Fibroblast of lung (primary cell): ENCODE results near the gene CDYL. TPM values are rescaled to one million over a fixed set of nuclear protein-coding genes. Genes with fewer than 3 reads are reported as not detected.

Experiments used
- DNase-seq, 2 donors: peaks; one replicate each; pipeline versions ENCODE4 v3.0.0 to v3.0.0-alpha.2; 2010; ENCODE audit warnings: low read depth in 2 of 2
- H2AFZ ChIP-seq: 2 replicates; pipeline ENCODE4 v1.5.1; 2012; ENCODE audit warnings: low read length, control low read depth, inconsistent platforms
- H3K27ac ChIP-seq: 2 replicates; pipeline ENCODE4 v1.5.1; 2011; ENCODE audit warnings: low read length, control low read depth; ENCODE audit not compliant: insufficient read depth
- H3K27me3 ChIP-seq: 2 replicates; pipeline ENCODE4 v1.5.1; 2011; ENCODE audit warnings: mild to moderate bottlenecking, low read length; ENCODE audit not compliant: control insufficient read depth, insufficient read depth
- H3K36me3 ChIP-seq: 2 replicates; pipeline ENCODE4 v1.5.1; 2011; ENCODE audit warnings: low read length; ENCODE audit not compliant: control insufficient read depth, insufficient read depth
- H3K4me1 ChIP-seq: 2 replicates; pipeline ENCODE4 v1.5.1; 2011; ENCODE audit warnings: low read length; ENCODE audit not compliant: control insufficient read depth, insufficient read depth; ENCODE audit errors: extremely low read depth
- H3K4me2 ChIP-seq: 2 replicates; pipeline ENCODE4 v1.5.1; 2011; ENCODE audit warnings: low read length, control low read depth; ENCODE audit not compliant: insufficient read depth; ENCODE audit errors: extremely low read depth
- H3K4me3 ChIP-seq, 4 experiments: fragments of 200-600 bp in 1 of 4; sonication (generic) in 1 of 4; replicated peaks in 1 of 4; 2 replicates each; pipeline ENCODE4 v1.5.1; 2011 to 2016; ENCODE audit warnings: low read length in 4 of 4, low read depth in 3 of 4, mild to moderate bottlenecking in 3 of 4, control low read depth in 2 of 4, inconsistent platforms in 1 of 4, mixed read lengths in 1 of 4; ENCODE audit not compliant: insufficient read depth in 1 of 4; ENCODE audit errors: control extremely low read depth in 1 of 4
- H3K79me2 ChIP-seq: 2 replicates; pipeline ENCODE4 v1.5.1; 2012; ENCODE audit warnings: mild to moderate bottlenecking, low read length, inconsistent platforms; ENCODE audit not compliant: control insufficient read depth, insufficient read depth
- H3K9ac ChIP-seq: 2 replicates; pipeline ENCODE4 v1.5.1; 2011; ENCODE audit warnings: mild to moderate bottlenecking, low read length, control low read depth; ENCODE audit not compliant: insufficient read depth
- H3K9me3 ChIP-seq: 2 replicates; pipeline ENCODE4 v1.5.1; 2012; ENCODE audit warnings: low read depth, low read length; ENCODE audit not compliant: control insufficient read depth, insufficient read depth
- H4K20me1 ChIP-seq: 2 replicates; pipeline ENCODE4 v1.5.1; 2011; ENCODE audit warnings: low read length; ENCODE audit not compliant: control insufficient read depth, insufficient read depth; ENCODE audit errors: extremely low read depth
- CTCF ChIP-seq, 2 donors: IDR thresholded peaks in 1 of 2; conservative IDR thresholded peaks in 1 of 2; 1 replicate in 1 of 2; 2 replicates in 1 of 2; pipeline ENCODE4 v1.5.1; 2011 to 2012; ENCODE audit warnings: low read length in 2 of 2, control low read depth in 1 of 2, inconsistent platforms in 1 of 2, low read depth in 1 of 2, mild to moderate bottlenecking in 1 of 2
- EZH2 ChIP-seq: IDR thresholded peaks from 2 replicates; pipeline ENCODE4 v1.5.1; 2012; ENCODE audit warnings: low read length, control low read depth, mild to moderate bottlenecking; ENCODE audit errors: missing control alignments
- polyA plus RNA-seq, 2 donors: library from polyadenylated mRNA; depleted of rRNA in 1 of 2; stranded (reverse) in 1 of 2; unstranded in 1 of 2; fragments of >200 nt; gene quantifications; 2 replicates each; pipeline ENCODE4 v1.2.1, GENCODE V29; 2011 to 2012; ENCODE audit warnings: missing spikeins in 1 of 2
- total RNA-seq: library from RNA; depleted of rRNA; stranded (reverse); fragments of >200 nt; gene quantifications from 2 replicates; pipeline ENCODE4 v1.2.1, GENCODE V29; 2014

Gene CDYL
- total and polyA plus RNA-seq, 2 donors (not counting 1 experiment from before 2014, with no cell fraction given), result 20.6 to 24.9 TPM

DNA sequence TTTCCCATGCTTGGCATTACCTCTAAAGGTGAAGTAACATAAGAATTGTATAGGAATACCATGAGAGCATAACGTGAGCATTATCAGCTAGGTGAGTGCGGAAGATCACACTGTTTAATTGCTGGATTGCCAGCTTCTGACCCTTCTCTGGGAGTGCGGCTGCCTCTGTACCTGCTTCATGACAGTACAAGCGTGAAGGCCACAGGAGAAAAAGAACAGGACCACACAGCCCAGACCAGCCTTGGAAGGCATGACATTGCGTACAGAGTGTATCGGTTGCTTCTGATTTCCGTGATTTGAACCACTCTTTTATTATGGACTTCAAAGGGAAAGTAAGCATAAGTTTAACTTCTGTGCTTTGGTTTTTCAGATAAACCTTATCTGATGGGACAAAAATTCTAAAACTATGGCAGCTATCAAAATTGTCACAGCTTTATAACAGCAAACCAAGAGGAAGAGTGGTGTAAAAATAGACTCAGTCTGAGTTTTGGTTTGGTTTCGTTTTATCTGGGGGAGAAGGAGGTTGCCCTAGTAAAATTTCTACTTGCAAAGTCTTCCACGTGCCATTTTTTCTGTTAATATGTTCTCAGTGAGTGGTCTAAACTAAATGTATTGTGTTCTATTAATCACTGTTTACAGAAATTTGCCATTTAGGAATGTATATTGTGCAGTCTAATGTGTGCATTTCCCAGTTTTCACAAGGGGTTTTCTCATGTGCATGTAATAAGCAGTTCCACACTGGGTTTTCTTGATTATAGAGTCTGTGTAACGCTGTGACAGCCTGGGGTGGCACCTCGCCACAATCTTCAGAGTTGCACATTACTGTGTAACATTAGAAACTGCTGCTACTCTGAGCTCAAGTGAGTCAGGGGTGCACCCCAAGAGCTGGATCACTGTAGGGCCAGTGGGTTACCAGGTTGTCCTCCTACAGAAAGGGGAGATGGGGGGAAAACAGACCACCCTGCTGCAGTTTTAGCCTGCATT, 130.4 kb downstream of the CDYL start:
- TF ChIP-seq CTCF (conservative IDR thresholded peaks at IDR 0.05 in 1 of 2, IDR thresholded peaks at IDR 0.05 in 1 of 2; ENCODE audit: low read depth in 1 of 2, low read length in 2 of 2) (no peak), EZH2 (no peak)
- Histone ChIP-seq H2AFZ (no peak overlapping the region), H4K20me1 (no peaks in the 10 kb centered on the region), H3K4me2 (peak overlapping the region; percentile 55), H3K27ac (no peak overlapping the region), H3K4me1 (peaks cover 2% of the 10 kb centered on the region), H3K27me3 (no peaks in the 10 kb centered on the region), H3K79me2 (no peaks in the 10 kb centered on the region), H3K4me3 (peak overlapping the region; percentile 1 to 39 (median 18)), H3K9ac (no peak overlapping the region), H3K36me3 (no peaks in the 10 kb centered on the region), H3K9me3 (no peaks in the 10 kb centered on the region)
- peak in 1 of 2 donors; percentile 36 for DNase-seq

GRCh38 chr6:4907602-4908001, 131.4 kb downstream of the CDYL start:
- Histone ChIP-seq H3K79me2 (no peaks in the 10 kb centered on the region), H3K4me3 (no peak overlapping the region), H3K4me1 (peaks cover 2% of the 10 kb centered on the region), H3K27ac (no peak overlapping the region), H3K9me3 (no peaks in the 10 kb centered on the region), H4K20me1 (no peaks in the 10 kb centered on the region), H3K4me2 (no peak overlapping the region), H3K9ac (no peak overlapping the region), H2AFZ (no peak overlapping the region), H3K27me3 (no peaks in the 10 kb centered on the region), H3K36me3 (no peaks in the 10 kb centered on the region)
- no peak for DNase-seq
- no peak for TF ChIP-seq EZH2
- TF ChIP-seq CTCF (conservative IDR thresholded peaks at IDR 0.05 in 1 of 2, IDR thresholded peaks at IDR 0.05 in 1 of 2; ENCODE audit: low read depth in 1 of 2, low read length in 2 of 2), result no peak

- H3K9ac ChIP-seq, result no peak overlapping the region
- no peak for DNase-seq
- TF ChIP-seq CTCF (conservative IDR thresholded peaks at IDR 0.05 in 1 of 2, IDR thresholded peaks at IDR 0.05 in 1 of 2; ENCODE audit: low read depth in 1 of 2, low read length in 2 of 2) (no peak), EZH2 (no peak)
- H3K36me3 ChIP-seq, result no peaks in the 10 kb centered on the region
- H4K20me1 ChIP-seq, result no peaks in the 10 kb centered on the region
- H3K27ac ChIP-seq, result no peak overlapping the region
- H3K4me2 ChIP-seq, result no peak overlapping the region
- no peaks in the 10 kb centered on the region for H3K9me3 ChIP-seq
- H3K4me1 ChIP-seq, result peaks cover 2% of the 10 kb centered on the region
- no peak overlapping the region for H3K4me3 ChIP-seq
- H2AFZ ChIP-seq, result no peak overlapping the region
- no peaks in the 10 kb centered on the region for H3K79me2 ChIP-seq
- H3K27me3 ChIP-seq, result no peaks in the 10 kb centered on the region
Observed at GRCh38 chr6:4908062-4908461, 131.9 kb downstream of the CDYL start.
